PC-3 (cell line): ENCODE results near the gene MANBA.

Experiments used
- EZH2 ChIP-seq: fragments of 300-600 bp; sonication (generic); IDR thresholded peaks from one replicate; pipeline ENCODE4 v1.6.1; 2017; ENCODE audit warnings: antibody characterized with exemption, mild to moderate bottlenecking, low read length; ENCODE audit not compliant: unreplicated experiment
- TF ChIP-seq, protein P1 (sequence below): fragments of 300-600 bp; sonication (generic); conservative IDR thresholded peaks from 2 replicates; pipeline ENCODE4 v1.5.1; 2017; ENCODE audit warnings: antibody characterized with exemption, low read depth, mild to moderate bottlenecking, low read length

DNA sequence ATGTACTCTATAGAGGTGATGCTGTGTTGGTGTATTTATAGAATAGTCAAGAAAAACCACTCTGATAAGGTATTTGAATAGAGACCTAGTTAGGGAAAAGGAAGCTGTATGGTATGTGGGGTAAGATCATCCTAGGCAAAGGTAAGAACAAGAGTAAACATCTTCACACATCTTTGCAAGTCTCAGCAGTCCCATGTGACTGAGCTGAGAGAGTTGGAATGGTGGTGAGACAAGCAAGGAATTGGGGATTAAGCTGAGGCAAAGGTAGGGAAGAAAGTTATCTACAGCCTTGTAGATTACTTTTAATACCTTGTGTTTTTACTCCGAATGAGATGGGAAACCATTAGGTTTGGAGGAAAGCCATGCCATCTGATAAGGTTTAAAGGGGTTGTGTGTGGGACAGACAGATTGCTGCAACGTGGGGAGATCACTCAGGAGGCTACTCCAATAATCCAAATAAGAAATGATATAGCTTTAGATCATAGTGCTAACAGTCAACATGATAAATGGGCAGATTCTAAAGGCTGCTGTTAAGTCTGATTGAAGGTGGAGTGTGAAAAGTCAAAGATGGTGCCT lies 31.7 kb upstream of the MANBA start:
- TF ChIP-seq, protein P1, sequence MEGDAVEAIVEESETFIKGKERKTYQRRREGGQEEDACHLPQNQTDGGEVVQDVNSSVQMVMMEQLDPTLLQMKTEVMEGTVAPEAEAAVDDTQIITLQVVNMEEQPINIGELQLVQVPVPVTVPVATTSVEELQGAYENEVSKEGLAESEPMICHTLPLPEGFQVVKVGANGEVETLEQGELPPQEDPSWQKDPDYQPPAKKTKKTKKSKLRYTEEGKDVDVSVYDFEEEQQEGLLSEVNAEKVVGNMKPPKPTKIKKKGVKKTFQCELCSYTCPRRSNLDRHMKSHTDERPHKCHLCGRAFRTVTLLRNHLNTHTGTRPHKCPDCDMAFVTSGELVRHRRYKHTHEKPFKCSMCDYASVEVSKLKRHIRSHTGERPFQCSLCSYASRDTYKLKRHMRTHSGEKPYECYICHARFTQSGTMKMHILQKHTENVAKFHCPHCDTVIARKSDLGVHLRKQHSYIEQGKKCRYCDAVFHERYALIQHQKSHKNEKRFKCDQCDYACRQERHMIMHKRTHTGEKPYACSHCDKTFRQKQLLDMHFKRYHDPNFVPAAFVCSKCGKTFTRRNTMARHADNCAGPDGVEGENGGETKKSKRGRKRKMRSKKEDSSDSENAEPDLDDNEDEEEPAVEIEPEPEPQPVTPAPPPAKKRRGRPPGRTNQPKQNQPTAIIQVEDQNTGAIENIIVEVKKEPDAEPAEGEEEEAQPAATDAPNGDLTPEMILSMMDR = no peak
- TF ChIP-seq EZH2 = no peak
